Measurements from ENCODE around the gene RFFL.

GRCh38 chr17:35086164-35086563 lies 22.7 kb upstream of the RFFL start:
- TF ChIP-seq CTCF (IDR thresholded peaks at IDR 0.05) (no peak), EZH2 (IDR thresholded peaks at IDR 0.05; ENCODE audit: borderline replicate concordance, insufficient read depth, low read depth, low read length, poor library complexity, severe bottlenecking) (no peak)

All from B cell (primary cell).